SH-SY5Y (cell line): ENCODE measurements around the gene TFF2.

ENCODE experiments used
- GATA2 ChIP-seq: IDR thresholded peaks from 2 replicates; pipeline ENCODE4 v1.6.1; 2011; ENCODE audit warnings: mild to moderate bottlenecking, low read depth, low read length
- GATA3 ChIP-seq: IDR thresholded peaks from 2 replicates; pipeline ENCODE4 v1.6.1; 2011; ENCODE audit warnings: low read depth, mild to moderate bottlenecking, low read length, moderate library complexity

DNA sequence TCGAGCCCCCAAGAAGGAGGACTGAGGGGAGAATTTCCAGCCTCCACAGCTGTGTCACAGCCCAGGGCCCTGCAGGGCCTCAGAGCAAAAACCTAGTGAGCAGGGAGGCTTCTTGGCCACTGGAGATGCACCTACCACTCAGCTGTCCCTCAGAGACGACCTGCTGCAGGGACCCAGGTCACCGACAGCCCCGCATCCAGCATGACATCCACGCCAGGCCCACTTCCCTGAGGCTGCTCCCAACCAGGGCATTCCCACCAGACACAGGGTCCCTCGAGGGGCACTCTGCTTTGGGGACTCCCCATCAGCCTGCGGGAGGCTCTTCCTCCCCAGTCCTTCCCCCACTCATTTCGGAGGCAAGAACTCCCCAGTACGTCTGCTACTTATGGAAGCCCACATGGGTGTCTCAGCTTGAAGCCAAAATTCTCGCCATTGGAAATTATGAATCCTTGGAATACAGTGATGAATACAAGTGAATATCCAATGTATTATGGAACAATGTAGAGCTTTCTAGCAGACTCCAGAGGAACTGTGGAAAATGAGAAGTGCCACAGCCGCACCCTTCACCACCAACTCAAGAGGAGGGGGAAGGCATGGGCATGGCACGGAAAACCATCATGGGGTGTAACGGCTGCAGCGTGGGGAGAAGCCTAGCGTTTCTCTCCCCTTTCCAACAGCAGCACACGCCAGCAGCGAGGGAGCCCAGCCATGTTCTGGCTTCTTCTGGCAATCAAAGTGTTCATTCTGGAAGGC lies 42.5 kb downstream of the TFF2 start:
- TF ChIP-seq GATA3 (no peak), GATA2 (no peak)
